K562 (cell line): Measurements from ENCODE around the gene RACGAP1. TPM values are rescaled to one million over a fixed set of nuclear protein-coding genes. Genes with fewer than 3 reads are reported as not detected.

ENCODE experiments used
- ATAC-seq: fragments of 200-7000 bp; cut with Tn5 transposase; 3 replicates; pipeline ENCODE4 v1.9.1; 2020; ENCODE audit warnings: moderate library complexity
- BruUV-seq: library from RNA; stranded (reverse); fragments of 400-500 nt; replicated peaks from 2 replicates; lab custom pipeline; 2021; lab: Mats Ljungman, UMichigan
- CTCF ChIA-PET: fragments of 300-600 bp; formaldehyde crosslinking; extraction: SDS; loops from one replicate; lab custom pipeline; 2021; ENCODE audit warnings: low intra/inter-chr PET ratio; lab: Yijun Ruan, JAX
- POLR2A ChIA-PET: fragments of 300-600, 350-650 bp; sonication (Branson Sonifier 250); formaldehyde crosslinking; extraction: SDS; loops from one replicate; lab custom pipeline; 2021; ENCODE audit warnings: antibody characterized with exemption, inconsistent platforms; lab: Yijun Ruan, JAX
- DNase-seq, 4 experiments: peaks; one replicate each; pipeline versions ENCODE4 v3.0.0 to v3.0.0-alpha.2; 2011 to 2018; ENCODE audit warnings: low spot score in 3 of 4, mixed read lengths in 3 of 4; ENCODE audit errors: extremely low read depth in 1 of 4
- FAIRE-seq: peaks from 2 replicates; lab custom pipeline; 2011; peaks lifted over from hg19 to GRCh38; lab: Jason Lieb, UNC
- H2AFZ ChIP-seq: 2 replicates; pipeline ENCODE4 v1.6.0; 2011; ENCODE audit warnings: low read depth, low read length, control low read depth, inconsistent platforms
- H3K27ac ChIP-seq: fragments of 200-600 bp; 3 replicates; pipeline ENCODE4 v1.8.0; 2011; ENCODE audit warnings: low read depth, mild to moderate bottlenecking, control low read depth, inconsistent platforms, low read length, moderate library complexity, mixed read lengths; ENCODE audit errors: extremely low read depth
- H3K27me3 ChIP-seq, 2 experiments: fragments of 300-600 bp in 1 of 2; 2 replicates in 1 of 2; 3 replicates in 1 of 2; pipeline versions ENCODE4 v1.6.0 to v1.8.0; 2011; ENCODE audit warnings: inconsistent platforms in 2 of 2, low read length in 2 of 2, mild to moderate bottlenecking in 1 of 2, mixed read lengths in 1 of 2, moderate library complexity in 1 of 2; ENCODE audit not compliant: control insufficient read depth in 2 of 2, insufficient read depth in 2 of 2
- H3K36me3 ChIP-seq: fragments of 300-600 bp; 3 replicates; pipeline ENCODE4 v1.8.0; 2011; ENCODE audit warnings: mild to moderate bottlenecking, low read length, inconsistent platforms; ENCODE audit not compliant: control insufficient read depth, insufficient read depth
- H3K4me1 ChIP-seq, 2 experiments: fragments of 200-600 bp in 1 of 2; replicated peaks in 1 of 2; 2 replicates in 1 of 2; 3 replicates in 1 of 2; pipeline versions ENCODE4 v1.5.1 to v1.8.0; 2011; ENCODE audit warnings: inconsistent platforms in 2 of 2, low read length in 2 of 2, mild to moderate bottlenecking in 1 of 2, mixed read lengths in 1 of 2, moderate library complexity in 1 of 2; ENCODE audit not compliant: control insufficient read depth in 2 of 2, insufficient read depth in 2 of 2
- H3K4me2 ChIP-seq: 2 replicates; pipeline ENCODE4 v1.6.1; 2011; ENCODE audit warnings: low read length, control low read depth, inconsistent platforms, mixed read lengths; ENCODE audit not compliant: insufficient read depth
- H3K4me3 ChIP-seq: fragments of 200-600 bp; sonication (generic), shearing (Covaris generic); 2 replicates; pipeline ENCODE4 v1.5.1; 2016; ENCODE audit warnings: control low read depth, inconsistent platforms
- H3K79me2 ChIP-seq: fragments of 200-600 bp; 3 replicates; pipeline ENCODE4 v1.8.0; 2011; ENCODE audit warnings: low read length, inconsistent platforms; ENCODE audit not compliant: control insufficient read depth, insufficient read depth
- H3K9ac ChIP-seq, 2 experiments: 2 replicates each; pipeline versions ENCODE4 v1.6.0 to v1.6.1; 2011; ENCODE audit warnings: low read depth in 2 of 2, low read length in 2 of 2, control low read depth in 1 of 2, inconsistent platforms in 1 of 2, mild to moderate bottlenecking in 1 of 2, mixed read lengths in 1 of 2; ENCODE audit not compliant: insufficient read depth in 1 of 2
- H3K9me1 ChIP-seq: one replicate; pipeline ENCODE4 v1.6.0; 2011; ENCODE audit warnings: inconsistent platforms, mild to moderate bottlenecking, low read length, moderate library complexity; ENCODE audit not compliant: control insufficient read depth, insufficient read depth
- H3K9me3 ChIP-seq: replicated peaks from 2 replicates; pipeline ENCODE4 v1.5.1; 2011; ENCODE audit warnings: low read depth, low read length, inconsistent platforms; ENCODE audit not compliant: control insufficient read depth, insufficient read depth
- H4K20me1 ChIP-seq: replicated peaks from 2 replicates; pipeline ENCODE4 v1.6.1; 2011; ENCODE audit warnings: low read length, inconsistent platforms, mixed read lengths; ENCODE audit not compliant: control insufficient read depth, insufficient read depth
- ATF7 ChIP-seq: fragments of 450-650 bp; IDR thresholded peaks from 2 replicates; pipeline ENCODE4 v1.7.1; 2014; ENCODE audit warnings: mild to moderate bottlenecking, moderate library complexity
- CBX2 ChIP-seq: fragments of 200-600 bp; sonication (generic); IDR thresholded peaks from one replicate; pipeline ENCODE4 v1.6.1; 2012; ENCODE audit warnings: mild to moderate bottlenecking, low read length, inconsistent platforms; ENCODE audit not compliant: insufficient read depth, poor library complexity, severe bottlenecking
- ETS1 ChIP-seq: conservative IDR thresholded peaks from 2 replicates; pipeline ENCODE4 v1.6.1; 2011; ENCODE audit warnings: low read depth, mild to moderate bottlenecking, low read length; ENCODE audit not compliant: control insufficient read depth
- ETV1 ChIP-seq: fragments of 450-650 bp; conservative IDR thresholded peaks from 2 replicates; pipeline ENCODE4 v1.6.1; 2016; ENCODE audit warnings: missing genetic modification characterization, control low read depth, low read depth, missing compliant biosample characterization
- GTF2A2 ChIP-seq: IDR thresholded peaks from 2 replicates; pipeline ENCODE4 v1.6.1; 2016; ENCODE audit warnings: mild to moderate bottlenecking, missing genetic modification characterization, missing compliant biosample characterization
- JUN ChIP-seq, 2 experiments: sonication (generic) in 1 of 2; formaldehyde crosslinking in 1 of 2; IDR thresholded peaks; 2 replicates each; pipeline versions ENCODE4 v1.6.1 to v1.8.0; 2012 to 2022; ENCODE audit warnings: borderline replicate concordance in 2 of 2, mild to moderate bottlenecking in 2 of 2, improper control_type of control experiment in 1 of 2, low read depth in 1 of 2, low read length in 1 of 2, missing genetic modification reagents in 1 of 2
- MTA2 ChIP-seq: fragments of 450-650 bp; IDR thresholded peaks from 2 replicates; pipeline ENCODE4 v1.6.1; 2016; ENCODE audit warnings: low read depth
- NR1H2 ChIP-seq: sonication (generic); formaldehyde crosslinking; IDR thresholded peaks from 2 replicates; pipeline ENCODE4 v1.4.0; 2020; ENCODE audit warnings: mild to moderate bottlenecking, missing genetic modification reagents
- RUNX1 ChIP-seq: sonication (generic); IDR thresholded peaks from 2 replicates; pipeline ENCODE4 v1.6.1; 2016; ENCODE audit warnings: antibody characterized with exemption, low read depth
- SPI1 ChIP-seq: IDR thresholded peaks from 2 replicates; pipeline ENCODE4 v1.6.1; 2011; ENCODE audit warnings: low read depth, low read length, control low read depth, borderline replicate concordance
- ZNF384 ChIP-seq: IDR thresholded peaks from 2 replicates; pipeline ENCODE4 v1.6.1; 2012; ENCODE audit warnings: low read depth, low read length, improper control_type of control experiment
- ZNF431 ChIP-seq: sonication (generic); formaldehyde crosslinking; IDR thresholded peaks from 2 replicates; pipeline ENCODE4 v1.8.0; 2022; ENCODE audit warnings: mild to moderate bottlenecking, missing genetic modification reagents
- ZNF655 ChIP-seq: fragments of 250-450 bp; sonication (Bioruptor Pico); IDR thresholded peaks from 2 replicates; pipeline ENCODE4 v1.5.0; 2021
- WGBS: fragments of 100-300 bp; shearing (Covaris generic); methylation state at CpG from one replicate; pipeline ENCODE4 v1.1.6; 2016; ENCODE audit warnings: low coverage, mixed read lengths; ENCODE audit not compliant: insufficient coverage; ENCODE audit errors: missing lambda C conversion rate; 5-methylcytosine and 5-hydroxymethylcytosine counted together
- in situ Hi-C: fragments of 300-500 bp; cut with MboI; formaldehyde crosslinking; loops from 4 replicates; pipeline ENCODE4 v1.15.0; 2018; ENCODE audit warnings: inconsistent platforms, mixed read lengths
- intact Hi-C: fragments of 100-400 bp; cut with micrococcal nuclease; formaldehyde crosslinking; loops from 2 replicates; pipeline ENCODE4 v1.14.2; 2022
- polyA plus RNA-seq, 8 experiments: library from polyadenylated mRNA; depleted of rRNA in 4 of 8; stranded (reverse) in 5 of 8; unstranded in 3 of 8; fragments of >200 nt; fragmentation: Nextera tagmentation in 2 of 8; fragmentation: Illumina TruSeq in 1 of 8; extraction: Ambion mirVana in 2 of 8; extraction: Trizol in 1 of 8; gene quantifications; 2 replicates each; pipeline versions ENCODE4 v1.2.1 to v1.2.3, GENCODE V29; 2011 to 2014; ENCODE audit warnings: inconsistent platforms in 1 of 8, missing spikeins in 1 of 8
- total RNA-seq, 7 experiments: library from RNA; depleted of rRNA in 6 of 7; stranded (reverse); fragments of >200 nt in 6 of 7; fragmentation: Illumina TruSeq in 2 of 7; extraction: Trizol in 2 of 7; gene quantifications; 2 replicates each; pipeline versions ENCODE4 v1.2.1 to v1.2.3, GENCODE V29; 2011 to 2021; ENCODE audit warnings: low replicate concordance in 1 of 7
- TF ChIP-seq, protein P1 (sequence below): fragments of 250-450 bp; sonication (Bioruptor Pico); IDR thresholded peaks from 2 replicates; pipeline ENCODE4 v1.4.0; 2020; ENCODE audit warnings: mild to moderate bottlenecking
- TF ChIP-seq, protein P2 (sequence below), 2 experiments: IDR thresholded peaks in 1 of 2; conservative IDR thresholded peaks in 1 of 2; 2 replicates each; pipeline ENCODE4 v1.6.1; 2016; ENCODE audit warnings: low read depth in 2 of 2, mild to moderate bottlenecking in 1 of 2, missing compliant biosample characterization in 1 of 2, missing genetic modification characterization in 1 of 2, moderate library complexity in 1 of 2

Gene RACGAP1
- total and polyA plus RNA-seq, 9 of the 15 experiments (the other 6 are each of a cell fraction or from before 2014, with no cell fraction given) = 56.4 to 92.9 (median 71.8) TPM

- ChIA-PET POLR2A (interaction anchor here (0.5 kb wide), 1 partner anchor 82 kb away, joined by 3 read pairs; no protein-coding TSS in a partner anchor), CTCF (interaction anchor here (1.7 kb wide), 1 partner anchor 98 kb away, joined by 5 read pairs; no protein-coding TSS in a partner anchor)
- Histone ChIP-seq H3K27me3 (peaks cover 28 to 65% of the 10 kb centered on the region in 2 experiments; a peak in 4 of 5 replicates), H3K4me3 (no peak overlapping the region), H3K9ac (no peak overlapping the region), H2AFZ (no peak overlapping the region), H3K9me3 (no peaks in the 10 kb centered on the region), H3K9me1 (no peaks in the 10 kb centered on the region), H4K20me1 (peaks cover 18% of the 10 kb centered on the region), H3K27ac (no peak overlapping the region), H3K4me1 (peaks cover 2 to 45% of the 10 kb centered on the region in 2 experiments; a peak in 4 of 5 replicates), H3K4me2 (no peak overlapping the region), H3K36me3 (no peaks in the 10 kb centered on the region), H3K79me2 (no peaks in the 10 kb centered on the region)
- whole genome bisulfite sequencing = 8% methylated on average over 5 of the region's 9 CpGs
- ATAC-seq (no peak), FAIRE-seq (no peak), DNase-seq (peak in 1 of 4 experiments; percentile 25)
- in situ Hi-C loops = loop anchor here (5.0 kb wide), 1 partner anchor 95 kb away; no protein-coding TSS in a partner anchor
- BruUV-seq = no TSS peak
- intact Hi-C loops = no loop called here
- TF ChIP-seq NR1H2 (CRISPR knock-in tag) (no peak), ZNF655 (CRISPR knock-in tag) (no peak), MTA2 (no peak), JUN (IDR thresholded peaks at IDR 0.05; ENCODE audit: borderline replicate concordance, low read depth, low read length) (no peak), JUN (CRISPR knock-in tag; IDR thresholded peaks at IDR 0.05; ENCODE audit: borderline replicate concordance) (no peak), CBX2 (no peak), RUNX1 (no peak), ETS1 (no peak), ATF7 (no peak), ETV1 (tag) (no peak), GTF2A2 (tag) (no peak), SPI1 (peak; percentile 38; the same call in 1 of the 2 replicates), ZNF384 (no peak), ZNF431 (CRISPR knock-in tag) (no peak)
- TF ChIP-seq, protein P1, sequence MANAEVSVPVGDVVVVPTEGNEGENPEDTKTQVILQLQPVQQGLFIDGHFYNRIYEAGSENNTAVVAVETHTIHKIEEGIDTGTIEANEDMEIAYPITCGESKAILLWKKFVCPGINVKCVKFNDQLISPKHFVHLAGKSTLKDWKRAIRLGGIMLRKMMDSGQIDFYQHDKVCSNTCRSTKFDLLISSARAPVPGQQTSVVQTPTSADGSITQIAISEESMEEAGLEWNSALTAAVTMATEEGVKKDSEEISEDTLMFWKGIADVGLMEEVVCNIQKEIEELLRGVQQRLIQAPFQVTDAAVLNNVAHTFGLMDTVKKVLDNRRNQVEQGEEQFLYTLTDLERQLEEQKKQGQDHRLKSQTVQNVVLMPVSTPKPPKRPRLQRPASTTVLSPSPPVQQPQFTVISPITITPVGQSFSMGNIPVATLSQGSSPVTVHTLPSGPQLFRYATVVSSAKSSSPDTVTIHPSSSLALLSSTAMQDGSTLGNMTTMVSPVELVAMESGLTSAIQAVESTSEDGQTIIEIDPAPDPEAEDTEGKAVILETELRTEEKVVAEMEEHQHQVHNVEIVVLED (CRISPR knock-in tag) = no peak
- TF ChIP-seq, protein P2, sequence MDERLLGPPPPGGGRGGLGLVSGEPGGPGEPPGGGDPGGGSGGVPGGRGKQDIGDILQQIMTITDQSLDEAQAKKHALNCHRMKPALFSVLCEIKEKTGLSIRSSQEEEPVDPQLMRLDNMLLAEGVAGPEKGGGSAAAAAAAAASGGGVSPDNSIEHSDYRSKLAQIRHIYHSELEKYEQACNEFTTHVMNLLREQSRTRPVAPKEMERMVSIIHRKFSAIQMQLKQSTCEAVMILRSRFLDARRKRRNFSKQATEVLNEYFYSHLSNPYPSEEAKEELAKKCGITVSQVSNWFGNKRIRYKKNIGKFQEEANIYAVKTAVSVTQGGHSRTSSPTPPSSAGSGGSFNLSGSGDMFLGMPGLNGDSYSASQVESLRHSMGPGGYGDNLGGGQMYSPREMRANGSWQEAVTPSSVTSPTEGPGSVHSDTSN (CRISPR knock-in tag; IDR thresholded peaks at IDR 0.05; ENCODE audit: low read depth) = no peak
- TF ChIP-seq, protein P2 (tag; conservative IDR thresholded peaks at IDR 0.05; ENCODE audit: low read depth) = no peak
These were observed 53.2 kb downstream of the RACGAP1 start for GRCh38 chr12:49972129-49972528.
